ENCODE data around the gene SLC26A11.

Gene SLC26A11

GRCh38 chr17:80268427-80268826 is 48.2 kb downstream of the SLC26A11 start:
- Mint-ChIP-seq H3K36me3 (ENCODE audit: low read depth) (peaks cover 5% of the 10 kb centered on the region), H3K27ac (no peak overlapping the region), H3K4me1 (peaks cover 16% of the 10 kb centered on the region), H3K27me3 (ENCODE audit: low read depth, poor library complexity) (no peaks in the 10 kb centered on the region), H3K9me3 (no peaks in the 10 kb centered on the region), H3K4me3 (no peak overlapping the region)
- DNase-seq = no peak
- TF ChIP-seq, protein P1, sequence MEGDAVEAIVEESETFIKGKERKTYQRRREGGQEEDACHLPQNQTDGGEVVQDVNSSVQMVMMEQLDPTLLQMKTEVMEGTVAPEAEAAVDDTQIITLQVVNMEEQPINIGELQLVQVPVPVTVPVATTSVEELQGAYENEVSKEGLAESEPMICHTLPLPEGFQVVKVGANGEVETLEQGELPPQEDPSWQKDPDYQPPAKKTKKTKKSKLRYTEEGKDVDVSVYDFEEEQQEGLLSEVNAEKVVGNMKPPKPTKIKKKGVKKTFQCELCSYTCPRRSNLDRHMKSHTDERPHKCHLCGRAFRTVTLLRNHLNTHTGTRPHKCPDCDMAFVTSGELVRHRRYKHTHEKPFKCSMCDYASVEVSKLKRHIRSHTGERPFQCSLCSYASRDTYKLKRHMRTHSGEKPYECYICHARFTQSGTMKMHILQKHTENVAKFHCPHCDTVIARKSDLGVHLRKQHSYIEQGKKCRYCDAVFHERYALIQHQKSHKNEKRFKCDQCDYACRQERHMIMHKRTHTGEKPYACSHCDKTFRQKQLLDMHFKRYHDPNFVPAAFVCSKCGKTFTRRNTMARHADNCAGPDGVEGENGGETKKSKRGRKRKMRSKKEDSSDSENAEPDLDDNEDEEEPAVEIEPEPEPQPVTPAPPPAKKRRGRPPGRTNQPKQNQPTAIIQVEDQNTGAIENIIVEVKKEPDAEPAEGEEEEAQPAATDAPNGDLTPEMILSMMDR (IDR thresholded peaks at IDR 0.05) = no peak

- TF ChIP-seq, protein P1 (IDR thresholded peaks at IDR 0.05) = no peak
- Mint-ChIP-seq H3K4me1 (peaks cover 10% of the 10 kb centered on the region), H3K27me3 (ENCODE audit: low read depth, poor library complexity) (no peaks in the 10 kb centered on the region), H3K36me3 (ENCODE audit: low read depth) (peaks cover 5% of the 10 kb centered on the region), H3K9me3 (no peaks in the 10 kb centered on the region), H3K27ac (no peak overlapping the region), H3K4me3 (no peak overlapping the region)
- no peak for DNase-seq
These were observed 49.2 kb downstream of the SLC26A11 start for GRCh38 chr17:80269405-80269807.

GRCh38 chr17:80270104-80270503 is 49.9 kb downstream of the SLC26A11 start:
- Mint-ChIP-seq H3K36me3 (ENCODE audit: low read depth) (peaks cover 7% of the 10 kb centered on the region), H3K9me3 (no peaks in the 10 kb centered on the region), H3K4me1 (peaks cover 4% of the 10 kb centered on the region), H3K27ac (peak overlapping the region; percentile 9), H3K27me3 (ENCODE audit: low read depth, poor library complexity) (no peaks in the 10 kb centered on the region), H3K4me3 (no peak overlapping the region)
- TF ChIP-seq, protein P1 (IDR thresholded peaks at IDR 0.05) = no peak
- no peak for DNase-seq

DNA sequence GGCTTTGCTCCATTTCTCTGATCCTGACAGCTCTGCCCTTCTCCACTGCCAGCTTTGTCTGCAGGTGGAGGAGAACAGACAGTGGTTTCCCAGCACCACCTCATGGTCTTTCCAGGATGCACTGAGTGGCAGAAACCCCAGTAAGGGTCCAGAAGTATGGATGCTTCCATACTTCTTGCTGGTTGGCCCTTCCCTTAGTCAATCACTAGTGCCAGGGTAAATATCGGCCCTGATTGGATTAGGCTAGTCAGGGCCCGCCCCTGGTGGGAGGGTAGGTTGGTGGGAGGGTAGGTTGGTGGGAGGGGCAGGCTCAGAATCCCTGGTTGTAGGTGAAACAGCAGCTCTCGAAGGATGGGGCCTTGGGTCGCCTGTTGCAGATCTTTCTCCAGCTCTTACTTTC is 50.6 kb downstream of the SLC26A11 start:
- no peaks in the 10 kb centered on the region for H3K9me3 Mint-ChIP-seq
- peak; percentile 41 for DNase-seq
- TF ChIP-seq, protein P1 (IDR thresholded peaks at IDR 0.05) = no peak
- peak overlapping the region; percentile 87 for H3K27ac Mint-ChIP-seq
- H3K4me1 Mint-ChIP-seq = peaks cover 4% of the 10 kb centered on the region
- peaks cover 6% of the 10 kb centered on the region for H3K36me3 Mint-ChIP-seq (ENCODE audit: low read depth)
- no peak overlapping the region for H3K4me3 Mint-ChIP-seq
- no peaks in the 10 kb centered on the region for H3K27me3 Mint-ChIP-seq (ENCODE audit: low read depth, poor library complexity)

DNA sequence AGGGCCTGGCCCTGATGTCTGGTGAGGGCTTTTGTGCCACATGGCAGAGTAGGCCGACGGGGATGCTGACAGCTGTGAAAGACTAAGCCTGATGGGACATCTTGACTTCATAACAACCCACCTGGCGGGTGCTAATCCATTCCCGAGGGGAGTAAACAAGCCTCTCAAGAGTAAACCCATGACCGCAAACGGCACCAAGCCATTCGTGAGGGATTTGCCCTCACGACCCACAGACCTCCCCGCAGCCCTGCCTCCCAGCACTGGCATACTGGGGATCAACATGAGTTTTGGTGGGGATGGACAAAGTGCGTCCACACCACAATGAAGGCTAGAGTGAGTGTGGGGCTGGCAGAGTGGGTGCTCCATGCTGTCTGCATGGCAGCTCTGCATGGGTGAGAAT is 52.1 kb downstream of the SLC26A11 start:
- Mint-ChIP-seq H3K4me3 (no peak overlapping the region), H3K36me3 (ENCODE audit: low read depth) (peaks cover 9% of the 10 kb centered on the region), H3K27me3 (ENCODE audit: low read depth, poor library complexity) (peaks cover 3% of the 10 kb centered on the region), H3K4me1 (peaks cover 8% of the 10 kb centered on the region), H3K9me3 (no peaks in the 10 kb centered on the region), H3K27ac (no peak overlapping the region)
- DNase-seq = no peak
- TF ChIP-seq, protein P1 (IDR thresholded peaks at IDR 0.05) = no peak

DNA sequence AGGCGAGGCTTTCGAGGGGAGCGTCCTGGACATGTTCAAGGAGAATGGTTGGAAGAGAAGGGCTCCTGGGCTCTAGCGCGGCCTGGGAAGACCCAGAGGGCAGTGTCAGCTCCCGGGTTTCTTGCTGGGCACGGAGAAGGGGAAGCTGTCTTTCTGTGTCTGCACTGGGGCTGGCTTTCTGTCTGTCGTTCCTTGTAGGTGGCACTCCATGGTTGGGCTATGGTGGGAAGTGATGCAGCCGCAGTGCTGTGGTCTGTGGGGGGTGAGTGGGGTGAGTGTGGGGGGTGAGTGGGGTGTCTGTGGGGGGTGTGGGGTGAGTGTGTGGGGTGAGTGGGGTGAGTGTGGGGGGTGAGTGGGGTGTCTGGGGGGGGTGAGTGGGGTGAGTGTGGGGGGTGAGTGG is 54.1 kb downstream of the SLC26A11 start:
- Mint-ChIP-seq H3K9me3 (no peaks in the 10 kb centered on the region), H3K36me3 (ENCODE audit: low read depth) (peaks cover 9% of the 10 kb centered on the region), H3K4me3 (no peak overlapping the region), H3K27me3 (ENCODE audit: low read depth, poor library complexity) (peaks cover 3% of the 10 kb centered on the region), H3K4me1 (peaks cover 12% of the 10 kb centered on the region), H3K27ac (peak overlapping the region; percentile 21)
- TF ChIP-seq, protein P1 (IDR thresholded peaks at IDR 0.05) = no peak
- no peak for DNase-seq
